Breast epithelium (tissue), 3 donors: ENCODE data around the gene LPAR4.

Experiments used
- POLR2AphosphoS5 ChIP-seq, 3 donors: sonication (generic); formaldehyde crosslinking; IDR thresholded peaks; one replicate each; pipeline ENCODE4 v1.6.1; 2017; ENCODE audit warnings: antibody characterized with exemption in 3 of 3
- TF ChIP-seq, protein P1 (sequence below), 3 donors: fragments of 450-650 bp; IDR thresholded peaks; one replicate each; pipeline ENCODE4 v1.5.1; 2016 to 2017; ENCODE audit warnings: antibody characterized with exemption in 3 of 3, mild to moderate bottlenecking in 3 of 3, moderate library complexity in 3 of 3

DNA sequence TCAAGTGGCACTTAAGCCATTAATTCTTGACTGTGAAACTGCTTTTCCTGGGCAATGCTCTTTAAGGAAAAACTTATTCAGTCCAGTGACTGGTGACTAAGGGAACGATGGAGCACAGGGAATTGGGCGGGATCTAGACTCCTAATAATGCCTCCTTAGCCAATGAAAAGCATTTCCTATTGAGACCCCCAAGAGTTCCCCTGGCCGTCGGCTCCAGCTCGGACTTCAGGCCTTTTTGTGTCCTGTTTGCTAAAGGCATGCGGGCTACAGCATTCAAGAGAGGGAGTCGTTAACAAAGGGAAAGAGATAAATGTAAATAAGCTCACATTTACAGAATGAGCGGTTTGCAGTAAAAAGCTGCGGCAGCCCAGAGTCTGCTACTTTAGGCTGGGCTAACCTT lies at the start of gene LPAR4:
- TF ChIP-seq, protein P1, sequence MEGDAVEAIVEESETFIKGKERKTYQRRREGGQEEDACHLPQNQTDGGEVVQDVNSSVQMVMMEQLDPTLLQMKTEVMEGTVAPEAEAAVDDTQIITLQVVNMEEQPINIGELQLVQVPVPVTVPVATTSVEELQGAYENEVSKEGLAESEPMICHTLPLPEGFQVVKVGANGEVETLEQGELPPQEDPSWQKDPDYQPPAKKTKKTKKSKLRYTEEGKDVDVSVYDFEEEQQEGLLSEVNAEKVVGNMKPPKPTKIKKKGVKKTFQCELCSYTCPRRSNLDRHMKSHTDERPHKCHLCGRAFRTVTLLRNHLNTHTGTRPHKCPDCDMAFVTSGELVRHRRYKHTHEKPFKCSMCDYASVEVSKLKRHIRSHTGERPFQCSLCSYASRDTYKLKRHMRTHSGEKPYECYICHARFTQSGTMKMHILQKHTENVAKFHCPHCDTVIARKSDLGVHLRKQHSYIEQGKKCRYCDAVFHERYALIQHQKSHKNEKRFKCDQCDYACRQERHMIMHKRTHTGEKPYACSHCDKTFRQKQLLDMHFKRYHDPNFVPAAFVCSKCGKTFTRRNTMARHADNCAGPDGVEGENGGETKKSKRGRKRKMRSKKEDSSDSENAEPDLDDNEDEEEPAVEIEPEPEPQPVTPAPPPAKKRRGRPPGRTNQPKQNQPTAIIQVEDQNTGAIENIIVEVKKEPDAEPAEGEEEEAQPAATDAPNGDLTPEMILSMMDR (IDR thresholded peaks at IDR 0.05): no peak
- TF ChIP-seq POLR2AphosphoS5 (IDR thresholded peaks at IDR 0.05): no peak
